Upper lobe of right lung (tissue), 1 donor: ENCODE measurements around the gene SLC15A3. TPM values are rescaled to one million over a fixed set of nuclear protein-coding genes. Genes with fewer than 3 reads are reported as not detected.

Experiments
- ATAC-seq: fragments of 200-7000 bp; cut with Tn5 transposase; one replicate; pipeline ENCODE4 v1.9.1; 2020; ENCODE audit warnings: mild to moderate bottlenecking, moderate library complexity
- DNase-seq: peaks from one replicate; pipeline ENCODE4 v3.0.0-alpha.2; 2020
- H3K27ac ChIP-seq: fragments of 200-600 bp; one replicate; pipeline ENCODE4 v1.8.0; 2022
- H3K27me3 ChIP-seq: fragments of 200-600 bp; one replicate; pipeline ENCODE4 v1.8.0; 2022; ENCODE audit warnings: mild to moderate bottlenecking
- H3K36me3 ChIP-seq: fragments of 200-600 bp; one replicate; pipeline ENCODE4 v1.8.0; 2022
- H3K4me1 ChIP-seq: fragments of 200-600 bp; one replicate; pipeline ENCODE4 v1.8.0; 2022
- H3K4me3 ChIP-seq: fragments of 200-600 bp; one replicate; pipeline ENCODE4 v1.8.0; 2022; ENCODE audit warnings: mild to moderate bottlenecking
- H3K9me3 ChIP-seq: fragments of 200-600 bp; one replicate; pipeline ENCODE4 v1.8.0; 2022
- intact Hi-C: fragments of 100-400 bp; cut with DNase I; formaldehyde crosslinking; loops from one replicate; pipeline ENCODE4 v1.11.0; 2022
- total RNA-seq: library from RNA; stranded (reverse); fragmentation: NEBNext Ultra II Directional; extraction: Animal tissue kit (Norgen Biotek cat#: 25700); gene quantifications from one replicate; pipeline ENCODE4 v1.2.1, GENCODE V29; 2021
- TF ChIP-seq, protein P1 (sequence below): fragments of 200-600 bp; IDR thresholded peaks from one replicate; pipeline ENCODE4 v1.8.0; 2022; ENCODE audit warnings: antibody characterized with exemption
- donor health status: DM: no; HTN: yes; CAD: no; lungs with severe emphysema.

The SLC15A3 gene
- total RNA-seq, 1 donor from 2014 or later = 139 TPM

DNA sequence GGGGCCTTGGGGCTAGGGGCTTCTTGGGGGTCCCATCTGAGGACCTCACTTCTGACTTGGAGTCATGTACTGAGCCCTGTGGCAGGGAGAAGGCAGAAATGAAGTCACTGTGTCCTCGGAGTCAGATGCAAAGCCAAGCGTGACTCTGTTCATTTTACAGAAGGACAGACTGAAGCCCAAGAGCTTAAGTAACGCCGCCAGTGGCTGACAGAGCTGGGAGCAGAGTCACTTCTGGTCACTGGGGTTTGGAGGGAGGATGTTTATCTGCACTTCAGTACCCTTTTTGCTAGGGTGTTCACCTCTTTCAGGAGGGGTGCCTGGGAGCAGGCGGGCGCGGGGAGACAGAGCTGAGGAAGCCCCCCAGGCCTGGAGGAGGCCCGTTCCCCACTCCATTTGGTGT is 30.2 kb upstream of the SLC15A3 start:
- ATAC-seq (no peak), DNase-seq (no peak)
- TF ChIP-seq, protein P1, sequence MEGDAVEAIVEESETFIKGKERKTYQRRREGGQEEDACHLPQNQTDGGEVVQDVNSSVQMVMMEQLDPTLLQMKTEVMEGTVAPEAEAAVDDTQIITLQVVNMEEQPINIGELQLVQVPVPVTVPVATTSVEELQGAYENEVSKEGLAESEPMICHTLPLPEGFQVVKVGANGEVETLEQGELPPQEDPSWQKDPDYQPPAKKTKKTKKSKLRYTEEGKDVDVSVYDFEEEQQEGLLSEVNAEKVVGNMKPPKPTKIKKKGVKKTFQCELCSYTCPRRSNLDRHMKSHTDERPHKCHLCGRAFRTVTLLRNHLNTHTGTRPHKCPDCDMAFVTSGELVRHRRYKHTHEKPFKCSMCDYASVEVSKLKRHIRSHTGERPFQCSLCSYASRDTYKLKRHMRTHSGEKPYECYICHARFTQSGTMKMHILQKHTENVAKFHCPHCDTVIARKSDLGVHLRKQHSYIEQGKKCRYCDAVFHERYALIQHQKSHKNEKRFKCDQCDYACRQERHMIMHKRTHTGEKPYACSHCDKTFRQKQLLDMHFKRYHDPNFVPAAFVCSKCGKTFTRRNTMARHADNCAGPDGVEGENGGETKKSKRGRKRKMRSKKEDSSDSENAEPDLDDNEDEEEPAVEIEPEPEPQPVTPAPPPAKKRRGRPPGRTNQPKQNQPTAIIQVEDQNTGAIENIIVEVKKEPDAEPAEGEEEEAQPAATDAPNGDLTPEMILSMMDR = no peak
- H3K36me3 ChIP-seq = no peaks in the 10 kb centered on the region
- H3K4me3 ChIP-seq = no peak overlapping the region
- H3K27me3 ChIP-seq = no peaks in the 10 kb centered on the region
- no peak overlapping the region for H3K27ac ChIP-seq
- H3K4me1 ChIP-seq = peaks cover 6% of the 10 kb centered on the region
- intact Hi-C loops = no loop called here
- H3K9me3 ChIP-seq = no peaks in the 10 kb centered on the region

DNA sequence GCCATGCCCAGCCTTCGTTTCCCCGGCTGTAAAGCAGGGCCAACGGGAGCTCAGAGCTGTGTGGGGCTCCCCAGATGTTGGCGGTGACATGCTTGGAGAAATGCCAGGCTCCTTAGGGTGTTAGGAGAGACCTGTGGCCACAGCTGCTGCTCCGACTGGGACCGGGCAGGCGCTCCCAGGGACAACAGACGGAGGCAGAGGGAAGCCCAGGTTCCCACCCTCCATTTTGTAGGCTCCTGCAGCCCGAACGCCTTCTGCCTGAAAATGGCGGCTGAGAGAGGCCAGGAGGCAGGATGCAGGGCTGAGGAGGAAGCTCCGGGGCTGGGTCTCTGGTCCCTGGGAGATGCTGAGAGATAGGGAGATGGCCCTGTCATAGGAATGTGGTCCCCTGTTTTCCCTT is 29.5 kb upstream of the SLC15A3 start:
- peaks cover 6% of the 10 kb centered on the region for H3K4me1 ChIP-seq
- no peaks in the 10 kb centered on the region for H3K36me3 ChIP-seq
- H3K27me3 ChIP-seq = no peaks in the 10 kb centered on the region
- intact Hi-C loops = no loop called here
- DNase-seq (no peak), ATAC-seq (no peak)
- no peaks in the 10 kb centered on the region for H3K9me3 ChIP-seq
- TF ChIP-seq, protein P1 = no peak
- H3K27ac ChIP-seq = no peak overlapping the region
- no peak overlapping the region for H3K4me3 ChIP-seq

DNA sequence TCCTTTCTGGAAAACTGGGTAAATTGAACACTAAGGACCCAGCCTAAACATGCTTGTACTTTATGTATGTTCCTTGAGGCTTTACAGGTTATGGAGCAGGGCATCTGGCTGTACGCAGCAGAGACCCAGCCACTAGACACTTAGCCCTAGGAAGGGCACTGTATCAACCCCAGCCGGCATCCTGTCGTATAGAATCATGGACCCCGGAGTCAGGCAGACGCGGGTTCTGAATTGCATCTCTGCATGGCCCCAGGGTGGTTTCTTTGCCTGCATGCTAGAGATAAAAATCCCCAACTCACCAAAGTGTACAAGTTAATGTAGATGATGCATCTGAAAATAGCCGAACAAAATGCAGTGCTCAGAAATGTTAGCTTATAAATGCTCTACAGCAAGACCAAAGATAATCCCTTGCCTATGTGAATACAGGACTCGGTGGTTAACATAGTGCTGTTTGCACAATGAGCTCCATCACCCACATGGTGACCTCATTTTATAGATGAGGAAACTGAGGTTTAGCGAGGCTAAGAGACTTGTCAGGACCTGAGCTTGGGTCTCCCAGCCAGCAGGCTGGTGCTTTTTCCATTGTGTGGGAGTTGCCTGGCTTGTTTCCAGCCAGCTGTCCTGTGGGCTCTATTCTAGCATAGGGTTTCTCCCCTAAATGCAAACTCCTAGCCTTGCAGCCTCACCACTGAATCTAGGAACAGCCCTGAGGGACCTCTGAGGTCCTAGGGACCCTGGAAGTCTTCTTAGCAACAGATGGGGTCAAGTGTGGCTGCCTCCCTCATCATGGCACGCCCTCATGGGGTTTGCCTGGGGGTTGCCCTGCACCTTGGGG is 26.8 kb upstream of the SLC15A3 start:
- Histone ChIP-seq H3K9me3 (no peaks in the 10 kb centered on the region), H3K4me3 (no peak overlapping the region), H3K4me1 (peaks cover 6% of the 10 kb centered on the region), H3K27ac (no peak overlapping the region), H3K36me3 (no peaks in the 10 kb centered on the region), H3K27me3 (no peaks in the 10 kb centered on the region)
- TF ChIP-seq, protein P1 = no peak
- ATAC-seq = peak; percentile 83
- intact Hi-C loops = no loop called here
- DNase-seq = no peak

DNA sequence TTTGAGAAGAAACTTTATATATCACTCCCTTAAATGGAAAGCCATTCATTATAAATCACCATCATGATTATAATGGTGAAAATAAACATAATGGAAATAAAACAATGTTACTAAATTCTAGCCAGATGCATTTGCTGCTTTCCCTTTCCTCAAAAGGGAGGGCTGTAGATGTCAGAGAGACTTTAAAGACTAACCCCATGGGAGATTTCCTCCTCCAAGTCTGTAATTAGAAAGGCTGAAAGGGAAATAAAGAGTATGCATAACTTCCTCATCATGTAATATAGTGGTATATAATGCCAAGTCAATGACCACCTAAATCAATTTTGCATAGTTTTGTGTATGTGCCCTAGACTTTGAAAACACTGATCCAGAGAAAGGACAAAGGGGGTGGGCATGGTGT is 25.9 kb upstream of the SLC15A3 start:
- no peak overlapping the region for H3K27ac ChIP-seq
- ATAC-seq = no peak

DNA sequence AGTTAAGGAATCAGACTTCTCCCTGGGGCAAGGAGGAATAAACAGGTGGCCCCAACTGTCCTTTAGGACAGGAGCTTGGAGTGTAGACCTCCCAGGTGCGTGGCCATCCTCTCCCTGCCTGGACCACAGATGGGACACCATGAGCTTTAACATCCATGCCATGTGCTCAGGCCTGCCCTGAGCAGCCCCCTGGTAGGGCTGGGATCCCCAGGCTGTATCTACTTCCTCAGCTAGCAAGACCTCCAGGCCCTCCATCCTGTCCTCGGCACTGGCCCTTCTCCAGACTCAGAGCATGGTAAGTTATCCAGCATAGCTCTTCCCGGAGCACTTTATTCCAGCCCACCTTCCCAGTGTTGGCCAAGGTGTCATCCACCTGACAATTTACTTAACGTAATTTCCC is 25.2 kb upstream of the SLC15A3 start:
- TF ChIP-seq, protein P1 = no peak
- ATAC-seq = no peak
- no peak overlapping the region for H3K27ac ChIP-seq
- no peaks in the 10 kb centered on the region for H3K27me3 ChIP-seq
- H3K36me3 ChIP-seq = no peaks in the 10 kb centered on the region
- H3K4me1 ChIP-seq = peaks cover 6% of the 10 kb centered on the region
- H3K4me3 ChIP-seq = no peak overlapping the region
- no peak for DNase-seq
- intact Hi-C loops = no loop called here
- no peaks in the 10 kb centered on the region for H3K9me3 ChIP-seq

More for the DNA sequence above, 25.9 kb upstream of the SLC15A3 start:
- TF ChIP-seq, protein P1 = no peak
- intact Hi-C loops = no loop called here
- H3K4me1 ChIP-seq = peaks cover 6% of the 10 kb centered on the region
- H3K9me3 ChIP-seq = no peaks in the 10 kb centered on the region
- DNase-seq = no peak
- no peaks in the 10 kb centered on the region for H3K36me3 ChIP-seq
- H3K27me3 ChIP-seq = no peaks in the 10 kb centered on the region
- no peak overlapping the region for H3K4me3 ChIP-seq
